LNCAP (cell line): ENCODE measurements around the gene IDH3A.

Source experiments
- CTCF ChIP-seq: fragments of 450-650 bp; IDR thresholded peaks from 2 replicates; pipeline ENCODE4 v1.5.1; 2017; ENCODE audit warnings: mild to moderate bottlenecking

Gene IDH3A

GRCh38 chr15:78104566-78105475 is 44.3 kb upstream of the IDH3A start:
- no peak for TF ChIP-seq CTCF

GRCh38 chr15:78105476-78106241 is 43.5 kb upstream of the IDH3A start:
- TF ChIP-seq CTCF = no peak

GRCh38 chr15:78107471-78107870 is 41.7 kb upstream of the IDH3A start:
- TF ChIP-seq CTCF = no peak

GRCh38 chr15:78108300-78109084 is 40.7 kb upstream of the IDH3A start:
- TF ChIP-seq CTCF = peak; percentile 97

- TF ChIP-seq CTCF = no peak
Observed at GRCh38 chr15:78109156-78109555, 40.0 kb upstream of the IDH3A start.

GRCh38 chr15:78110096-78110495 is 39.1 kb upstream of the IDH3A start:
- no peak for TF ChIP-seq CTCF

- TF ChIP-seq CTCF = no peak
Observed at GRCh38 chr15:78110916-78111475, 38.2 kb upstream of the IDH3A start.
